Right ventricle myocardium superior (tissue), 1 donor: Measurements from ENCODE around the gene TRPM3. TPM values are rescaled to one million over a fixed set of nuclear protein-coding genes. Genes with fewer than 3 reads are reported as not detected.

Experiments
- ATAC-seq: fragments of 200-7000 bp; cut with Tn5 transposase; one replicate; pipeline ENCODE4 v1.9.1; 2020; ENCODE audit warnings: mild to moderate bottlenecking; ENCODE audit not compliant: poor library complexity
- DNase-seq: peaks from one replicate; pipeline ENCODE4 v3.0.0-alpha.2; 2020
- intact Hi-C: fragments of 100-400 bp; cut with DNase I; formaldehyde crosslinking; loops from one replicate; pipeline ENCODE4 v1.11.2; 2022
- total RNA-seq: library from RNA; stranded (reverse); fragmentation: NEBNext Ultra II Directional; extraction: Animal tissue kit (Norgen Biotek cat#: 25700); gene quantifications from one replicate; pipeline ENCODE4 v1.2.1, GENCODE V29; 2021
- donor health status: DM: no; HTN: yes; CAD: no; lungs with severe emphysema.

The TRPM3 gene
- total RNA-seq, 1 donor from 2014 or later = 0.16 TPM

GRCh38 chr9:71108937-71109336 lies 12.5 kb downstream of the TRPM3 start:
- ATAC-seq (no peak), DNase-seq (no peak)
- intact Hi-C loops = no loop called here

GRCh38 chr9:71106992-71107391 lies 14.4 kb downstream of the TRPM3 start:
- ATAC-seq (no peak), DNase-seq (no peak)
- intact Hi-C loops = no loop called here

DNA sequence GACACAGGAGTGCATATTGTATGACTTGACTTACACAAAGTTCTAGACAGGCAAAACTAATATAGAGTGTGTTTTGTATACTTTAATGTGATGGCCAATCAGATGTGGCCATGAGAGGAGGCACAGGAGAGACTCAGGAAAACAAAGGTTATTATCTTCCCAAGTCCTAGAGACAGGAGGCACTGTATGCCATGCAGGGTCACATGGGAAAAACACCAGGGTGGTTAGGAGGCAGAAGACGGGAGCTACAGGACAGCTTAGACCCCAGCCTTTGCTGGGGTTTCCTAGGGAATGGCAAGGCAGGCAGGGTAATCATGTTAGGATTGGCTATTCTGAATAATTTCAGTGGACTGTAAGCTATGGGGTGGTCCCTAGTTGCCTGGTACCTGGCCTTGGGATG lies 16.2 kb downstream of the TRPM3 start:
- ATAC-seq (no peak), DNase-seq (no peak)
- intact Hi-C loops = no loop called here

DNA sequence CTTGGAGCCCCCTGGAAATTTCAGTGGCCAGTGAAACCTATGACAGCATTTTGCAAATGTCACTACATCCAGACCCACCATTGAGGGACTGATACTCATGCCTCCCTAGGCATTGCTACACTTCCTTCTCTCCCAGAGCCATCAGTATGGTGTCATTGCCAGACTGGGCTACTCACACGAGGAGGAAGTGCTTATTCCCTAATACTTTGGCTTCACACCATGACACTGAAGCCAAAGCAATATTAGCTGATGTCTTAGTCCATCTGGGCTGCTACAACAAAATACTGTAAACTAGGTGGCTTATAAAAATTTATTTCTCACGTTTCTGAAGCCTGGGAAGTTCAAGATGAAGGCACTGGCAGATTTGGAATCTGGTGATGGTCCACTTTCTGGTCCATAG lies 22.6 kb downstream of the TRPM3 start:
- no peak for ATAC-seq

GRCh38 chr9:71097671-71098070 lies 23.8 kb downstream of the TRPM3 start:
- intact Hi-C loops = loop anchor here (5.0 kb wide), 1 partner anchor 35 kb away; no protein-coding TSS in a partner anchor
- ATAC-seq (no peak), DNase-seq (no peak)

More for the DNA sequence above, 22.6 kb downstream of the TRPM3 start:
- DNase-seq = no peak
- intact Hi-C loops = loop anchor here (5.0 kb wide), 1 partner anchor 36 kb away; no protein-coding TSS in a partner anchor

GRCh38 chr9:71096421-71097108 lies 24.9 kb downstream of the TRPM3 start:
- intact Hi-C loops = loop anchor here (5.0 kb wide), 1 partner anchor 34 kb away; no protein-coding TSS in a partner anchor
- ATAC-seq = no peak
- no peak for DNase-seq

- ATAC-seq (no peak), DNase-seq (no peak)
- intact Hi-C loops = loop anchor here (5.0 kb wide), 1 partner anchor 32 kb away; no protein-coding TSS in a partner anchor
Observed at GRCh38 chr9:71094708-71095251, 26.6 kb downstream of the TRPM3 start.

DNA sequence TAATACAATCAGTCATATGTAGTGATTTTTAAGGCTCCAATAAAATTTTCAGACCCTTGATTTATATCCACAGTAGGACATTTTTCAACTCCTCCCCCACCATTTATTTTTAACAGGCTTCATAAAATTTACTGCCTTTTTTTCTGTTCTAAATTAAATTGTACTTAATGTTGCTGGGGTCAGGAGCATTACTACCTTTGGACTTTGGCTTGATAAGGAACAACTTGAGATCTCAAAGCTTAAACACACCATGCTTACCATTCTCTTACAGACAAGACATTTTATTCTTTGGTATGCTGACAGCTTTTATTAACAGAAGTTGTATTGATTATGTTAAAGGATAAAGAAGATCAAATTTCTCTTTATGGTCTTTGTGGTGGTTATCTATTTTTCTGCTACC lies 30.5 kb downstream of the TRPM3 start:
- DNase-seq = no peak
- intact Hi-C loops = no loop called here
- ATAC-seq = no peak

GRCh38 chr9:71079451-71079850 lies 42.0 kb downstream of the TRPM3 start:
- ATAC-seq (no peak), DNase-seq (no peak)
- intact Hi-C loops = no loop called here

DNA sequence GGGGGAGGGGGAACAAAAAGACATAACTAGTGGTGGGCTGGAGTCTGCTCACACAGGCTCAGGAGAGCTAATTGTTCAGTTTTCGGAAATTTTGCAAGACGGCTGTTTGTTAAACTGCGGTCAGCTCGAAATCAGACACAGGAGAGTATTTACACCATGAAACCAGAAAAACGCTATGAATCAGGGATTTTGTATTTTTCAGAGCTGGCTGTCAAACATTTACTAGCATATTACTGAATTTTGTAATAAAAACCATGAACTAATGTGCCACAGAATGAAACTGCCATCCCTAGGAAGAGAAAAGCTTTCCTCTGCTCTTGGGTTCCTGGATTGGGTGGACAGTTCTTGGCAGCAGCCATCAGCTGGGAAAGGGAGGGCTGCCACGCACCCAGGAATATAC lies 45.3 kb downstream of the TRPM3 start:
- intact Hi-C loops = no loop called here
- ATAC-seq = no peak
- no peak for DNase-seq

DNA sequence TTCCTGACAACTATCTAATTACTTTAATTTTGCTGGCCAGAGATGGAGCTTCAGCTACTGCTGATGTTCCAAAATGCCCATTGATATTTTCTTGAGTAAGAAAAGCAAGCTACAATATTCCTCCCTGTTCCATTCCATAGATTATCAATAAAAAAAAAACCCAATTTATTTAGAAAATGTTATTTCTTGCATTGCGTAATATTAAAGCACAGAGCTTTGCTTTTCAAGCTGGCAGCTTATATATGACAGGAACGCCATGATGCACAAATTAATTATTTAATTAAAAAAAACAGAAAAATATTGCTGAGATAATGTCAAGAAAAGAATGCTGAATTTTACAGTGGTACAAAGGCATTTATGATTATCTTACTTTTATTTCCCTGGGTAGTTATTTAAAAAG lies 47.9 kb downstream of the TRPM3 start:
- intact Hi-C loops = no loop called here
- no peak for ATAC-seq
- DNase-seq = no peak

GRCh38 chr9:71072587-71072986 lies 48.8 kb downstream of the TRPM3 start:
- intact Hi-C loops = no loop called here
- ATAC-seq = no peak
- no peak for DNase-seq

DNA sequence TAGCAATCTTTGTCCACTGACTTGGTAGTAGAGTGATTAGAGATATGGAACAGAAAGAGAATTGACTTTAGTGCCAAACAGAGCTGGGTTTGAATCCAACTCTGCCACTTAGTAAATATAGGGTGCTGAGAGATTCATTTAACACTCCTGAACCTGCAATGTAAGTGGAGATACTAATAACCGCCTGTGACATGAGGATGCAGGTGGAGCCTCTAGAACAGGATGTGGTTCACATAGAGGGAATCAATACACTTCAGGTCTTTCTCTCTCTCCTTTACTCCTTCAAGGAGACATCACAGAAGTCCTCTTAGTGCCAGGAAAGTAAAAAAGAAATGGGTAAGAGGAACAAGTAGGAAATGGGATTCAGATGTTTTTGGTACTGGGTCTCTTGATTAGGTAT lies 49.8 kb downstream of the TRPM3 start:
- no peak for DNase-seq
- no peak for ATAC-seq
- intact Hi-C loops = no loop called here

DNA sequence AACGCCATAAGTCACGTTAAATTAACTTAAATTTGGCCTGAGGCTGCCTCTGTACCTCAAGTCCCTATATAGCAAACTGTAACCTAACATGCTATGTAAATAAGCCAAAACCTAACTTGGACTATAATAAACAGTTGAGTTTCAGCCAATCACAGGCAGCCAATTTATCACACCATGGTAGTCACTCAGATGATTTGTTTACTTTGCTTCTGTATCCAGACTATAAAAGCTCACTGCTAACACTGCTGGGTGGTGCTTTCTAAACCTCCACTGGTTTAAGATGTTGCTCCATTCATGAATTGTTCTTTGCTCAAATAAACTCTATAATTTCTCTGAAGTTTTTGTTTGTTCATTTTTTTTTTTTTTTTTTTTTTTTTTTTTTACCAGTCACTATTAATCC lies 62.8 kb downstream of the TRPM3 start:
- no peak for ATAC-seq
- intact Hi-C loops = no loop called here
- DNase-seq = no peak

DNA sequence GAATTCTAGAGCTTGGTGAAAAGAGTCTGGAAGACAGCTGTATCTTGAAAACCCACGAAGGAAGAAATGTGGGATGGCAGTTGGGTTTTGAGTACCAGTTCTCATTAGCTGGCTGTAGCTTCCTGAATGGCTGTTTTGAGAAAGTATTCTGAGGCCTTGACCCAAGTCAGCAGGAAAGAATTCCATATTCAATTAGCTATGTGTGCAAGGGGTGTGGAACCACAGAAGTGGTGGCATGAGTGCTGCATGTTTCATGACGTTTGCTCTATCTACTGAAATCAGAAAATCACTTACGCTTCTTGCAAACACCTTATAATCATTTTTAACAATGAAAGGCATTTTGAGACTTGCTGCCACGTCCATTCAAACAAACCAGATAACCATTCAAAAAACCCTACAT lies 69.1 kb downstream of the TRPM3 start:
- ATAC-seq = no peak
- intact Hi-C loops = no loop called here
- no peak for DNase-seq

DNA sequence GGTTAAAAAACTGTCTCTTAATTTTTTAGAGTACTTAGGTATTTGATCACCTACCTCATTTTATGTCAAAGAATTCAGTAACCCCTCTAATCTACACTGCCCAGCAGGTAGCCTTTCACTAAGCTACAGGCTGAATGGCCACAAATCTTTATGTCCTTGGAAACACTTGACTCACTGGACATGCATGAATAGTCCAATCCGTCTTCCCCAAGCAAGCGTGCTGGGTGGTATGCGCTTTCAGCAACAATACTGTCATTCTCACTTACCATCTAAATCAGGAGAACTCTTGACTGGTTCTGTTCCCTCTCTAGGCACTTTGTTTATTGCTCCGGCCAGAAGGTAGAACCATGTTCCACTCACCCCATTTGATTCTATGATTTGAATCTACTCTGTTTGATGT lies 73.1 kb downstream of the TRPM3 start:
- no peak for ATAC-seq
- DNase-seq = no peak
- intact Hi-C loops = no loop called here

DNA sequence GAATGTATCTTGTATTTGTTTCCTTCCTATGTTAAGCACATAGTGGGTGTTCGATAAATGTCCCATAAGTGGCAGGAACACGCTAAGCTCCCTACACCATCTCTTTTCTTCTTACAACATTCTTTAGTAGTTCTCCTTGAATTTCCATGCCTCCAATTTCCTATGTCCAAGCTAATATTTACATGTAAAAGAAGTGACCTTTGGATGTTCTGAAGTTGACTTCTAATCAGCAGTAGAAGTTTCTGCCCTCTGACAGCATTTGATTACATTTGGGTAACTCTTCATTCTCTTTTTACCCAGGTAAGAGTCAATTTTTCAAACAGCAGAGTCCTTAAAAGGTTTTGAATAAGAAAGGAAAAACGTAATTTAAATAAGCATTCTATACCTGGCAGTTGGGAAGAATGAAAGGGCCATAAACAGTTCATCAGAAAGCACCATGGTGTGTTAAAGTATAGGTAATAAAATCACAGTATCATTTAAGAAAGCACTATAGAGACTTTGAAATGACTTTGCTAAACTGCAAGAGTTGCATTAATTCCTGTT lies 78.9 kb downstream of the TRPM3 start:
- ATAC-seq (no peak), DNase-seq (no peak)
- intact Hi-C loops = no loop called here

- DNase-seq = no peak
- no peak for ATAC-seq
- intact Hi-C loops = no loop called here
Observed at GRCh38 chr9:71037521-71037920, 83.9 kb downstream of the TRPM3 start.

DNA sequence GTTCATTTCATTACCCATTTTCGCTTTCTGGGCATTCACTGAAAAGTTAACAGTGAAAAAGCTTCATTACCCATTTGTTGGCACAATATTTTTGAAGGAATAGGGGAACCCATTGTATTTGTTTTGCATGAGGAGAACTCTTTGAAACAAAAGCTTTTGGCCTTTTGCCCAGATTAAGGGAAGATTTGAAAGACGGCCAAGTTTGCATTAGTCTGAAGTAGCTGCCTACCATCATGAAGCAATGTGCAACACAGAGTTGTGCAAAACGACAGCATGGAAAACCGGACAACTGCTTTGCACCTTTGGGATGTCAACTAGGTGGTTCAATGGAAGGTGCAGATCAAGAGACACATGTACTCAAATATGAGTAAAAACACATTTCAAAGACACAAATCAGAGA lies 84.9 kb downstream of the TRPM3 start:
- ATAC-seq (no peak), DNase-seq (no peak)
- intact Hi-C loops = no loop called here

GRCh38 chr9:71032779-71033178 lies 88.6 kb downstream of the TRPM3 start:
- no peak for DNase-seq
- no peak for ATAC-seq
- intact Hi-C loops = no loop called here
